Measurements from ENCODE around the gene SS18L1.

- no peak for TF ChIP-seq CTCF (IDR thresholded peaks at IDR 0.05)
- TF ChIP-seq POLR2A (IDR thresholded peaks at IDR 0.05), result no peak
Observed at GRCh38 chr20:62214067-62214466, 70.5 kb downstream of the SS18L1 start.

Data from right lobe of liver (tissue), 4 donors.